Measurements from ENCODE around the gene NEDD4.
"Not testable (repeated sequence)": the region's sequence is repeated elsewhere in the genome, so short reads cannot be mapped to it uniquely, and the experiment has no call there.

The NEDD4 gene

GRCh38 chr15:55821740-55822139, 171.7 kb downstream of the NEDD4 start:
- not testable (repeated sequence) for FAIRE-seq

- FAIRE-seq: no peak
These were observed 173.4 kb downstream of the NEDD4 start for GRCh38 chr15:55820043-55820442.

- no peak for FAIRE-seq
These were observed 173.9 kb downstream of the NEDD4 start for GRCh38 chr15:55819397-55820034.

GRCh38 chr15:55816017-55816416, 177.4 kb downstream of the NEDD4 start:
- FAIRE-seq: no peak

GRCh38 chr15:55802600-55803376, 190.6 kb downstream of the NEDD4 start:
- no peak for FAIRE-seq

GRCh38 chr15:55800216-55800615, 193.2 kb downstream of the NEDD4 start:
- FAIRE-seq: no peak

- no peak for FAIRE-seq
These were observed 193.9 kb downstream of the NEDD4 start for GRCh38 chr15:55799291-55800212.

GRCh38 chr15:55796321-55796965, 197.0 kb downstream of the NEDD4 start:
- no peak for FAIRE-seq

GRCh38 chr15:55795031-55795430, 198.4 kb downstream of the NEDD4 start:
- no peak for FAIRE-seq

- FAIRE-seq: no peak
These were observed 201.6 kb downstream of the NEDD4 start for GRCh38 chr15:55791551-55792400.

- no peak for FAIRE-seq
These were observed 204.2 kb downstream of the NEDD4 start for GRCh38 chr15:55789066-55789660.

- no peak for FAIRE-seq
These were observed 207.1 kb downstream of the NEDD4 start for GRCh38 chr15:55786341-55786740.

GRCh38 chr15:55785593-55785992, 207.8 kb downstream of the NEDD4 start:
- not testable (repeated sequence) for FAIRE-seq

- FAIRE-seq: no peak
These were observed 209.1 kb downstream of the NEDD4 start for GRCh38 chr15:55784286-55784685.

- FAIRE-seq: no peak
These were observed 210.5 kb downstream of the NEDD4 start for GRCh38 chr15:55782901-55783300.

GRCh38 chr15:55780292-55780691, 213.1 kb downstream of the NEDD4 start:
- no peak for FAIRE-seq

- FAIRE-seq: no peak
These were observed 214.5 kb downstream of the NEDD4 start for GRCh38 chr15:55778932-55779331.
